Measurements from ENCODE around the gene PRH2.

DNA sequence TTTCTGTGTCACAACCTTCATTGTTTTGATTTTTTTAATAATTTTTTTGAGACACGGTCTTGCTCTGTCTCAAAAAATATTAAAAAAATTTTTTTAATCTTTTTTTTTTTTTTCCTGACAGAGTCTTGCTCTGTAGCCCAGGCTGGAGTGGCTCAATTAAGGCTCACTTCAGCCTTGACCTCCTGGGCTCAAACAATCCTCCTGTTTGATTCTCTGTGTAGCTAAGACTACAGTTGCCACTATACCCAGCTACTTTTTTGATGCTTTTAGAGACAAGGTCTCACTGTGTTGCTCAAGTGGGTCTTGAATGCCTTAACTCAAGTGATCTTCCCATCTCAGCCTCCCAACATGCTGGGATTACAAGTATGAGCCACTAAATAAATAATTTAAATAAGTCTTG lies 9.2 kb upstream of the PRH2 start:
- TF ChIP-seq, protein P1, sequence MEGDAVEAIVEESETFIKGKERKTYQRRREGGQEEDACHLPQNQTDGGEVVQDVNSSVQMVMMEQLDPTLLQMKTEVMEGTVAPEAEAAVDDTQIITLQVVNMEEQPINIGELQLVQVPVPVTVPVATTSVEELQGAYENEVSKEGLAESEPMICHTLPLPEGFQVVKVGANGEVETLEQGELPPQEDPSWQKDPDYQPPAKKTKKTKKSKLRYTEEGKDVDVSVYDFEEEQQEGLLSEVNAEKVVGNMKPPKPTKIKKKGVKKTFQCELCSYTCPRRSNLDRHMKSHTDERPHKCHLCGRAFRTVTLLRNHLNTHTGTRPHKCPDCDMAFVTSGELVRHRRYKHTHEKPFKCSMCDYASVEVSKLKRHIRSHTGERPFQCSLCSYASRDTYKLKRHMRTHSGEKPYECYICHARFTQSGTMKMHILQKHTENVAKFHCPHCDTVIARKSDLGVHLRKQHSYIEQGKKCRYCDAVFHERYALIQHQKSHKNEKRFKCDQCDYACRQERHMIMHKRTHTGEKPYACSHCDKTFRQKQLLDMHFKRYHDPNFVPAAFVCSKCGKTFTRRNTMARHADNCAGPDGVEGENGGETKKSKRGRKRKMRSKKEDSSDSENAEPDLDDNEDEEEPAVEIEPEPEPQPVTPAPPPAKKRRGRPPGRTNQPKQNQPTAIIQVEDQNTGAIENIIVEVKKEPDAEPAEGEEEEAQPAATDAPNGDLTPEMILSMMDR (IDR thresholded peaks at IDR 0.05): no peak
- TF ChIP-seq POLR2A (IDR thresholded peaks at IDR 0.05): no peak
